Activated CD8-positive, alpha-beta T cell treated with anti-CD3 and anti-CD28 coated beads, Interleukin-2, amount 10 ng/mL, durations not matched to agents 7 days and 5 days (primary cell): ENCODE data around the gene TRAM2. TPM values are rescaled to one million over a fixed set of nuclear protein-coding genes. Genes with fewer than 3 reads are reported as not detected.

Experiments
- ATAC-seq: fragments of 150-1000 bp; cut with Tn5 transposase; one replicate; pipeline ENCODE4 v1.10.0; 2021; ENCODE audit warnings: moderate library complexity
- CTCF ChIA-PET: fragments of 350-600 bp; sonication (Branson Sonifier 250); formaldehyde crosslinking; loops from one replicate; lab custom pipeline; 2021; ENCODE audit warnings: antibody characterized with exemption; lab: Charles Lee
- POLR2A ChIA-PET: fragments of 350-600 bp; sonication (Branson Sonifier 250); formaldehyde crosslinking; loops from one replicate; lab custom pipeline; 2021; ENCODE audit warnings: antibody characterized with exemption; lab: Charles Lee
- DNase-seq: peaks from one replicate; pipeline ENCODE4 v3.0.0-alpha.2; 2020
- H3K27ac Mint-ChIP-seq: one replicate; pipeline ENCODE4 v1.8.0; 2021; ENCODE audit warnings: mild to moderate bottlenecking, mixed read lengths
- H3K27me3 Mint-ChIP-seq: one replicate; pipeline ENCODE4 v1.8.0; 2021; ENCODE audit warnings: low read depth, mixed read lengths
- H3K36me3 Mint-ChIP-seq: one replicate; pipeline ENCODE4 v1.8.0; 2021; ENCODE audit warnings: low read depth, mixed read lengths
- H3K4me1 Mint-ChIP-seq: one replicate; pipeline ENCODE4 v1.8.0; 2021; ENCODE audit warnings: low read depth, mixed read lengths
- H3K4me3 Mint-ChIP-seq: one replicate; pipeline ENCODE4 v1.8.0; 2021; ENCODE audit warnings: mild to moderate bottlenecking, mixed read lengths
- H3K9me3 Mint-ChIP-seq: one replicate; pipeline ENCODE4 v1.8.0; 2022; ENCODE audit warnings: mixed read lengths; ENCODE audit not compliant: insufficient read depth
- total RNA-seq, 2 experiments: library from RNA; stranded (reverse); gene quantifications; one replicate each; pipeline ENCODE4 v1.2.3, GENCODE V29; 2021

The TRAM2 gene
- total RNA-seq, 2 experiments from 2014 or later: 1.4 TPM

DNA sequence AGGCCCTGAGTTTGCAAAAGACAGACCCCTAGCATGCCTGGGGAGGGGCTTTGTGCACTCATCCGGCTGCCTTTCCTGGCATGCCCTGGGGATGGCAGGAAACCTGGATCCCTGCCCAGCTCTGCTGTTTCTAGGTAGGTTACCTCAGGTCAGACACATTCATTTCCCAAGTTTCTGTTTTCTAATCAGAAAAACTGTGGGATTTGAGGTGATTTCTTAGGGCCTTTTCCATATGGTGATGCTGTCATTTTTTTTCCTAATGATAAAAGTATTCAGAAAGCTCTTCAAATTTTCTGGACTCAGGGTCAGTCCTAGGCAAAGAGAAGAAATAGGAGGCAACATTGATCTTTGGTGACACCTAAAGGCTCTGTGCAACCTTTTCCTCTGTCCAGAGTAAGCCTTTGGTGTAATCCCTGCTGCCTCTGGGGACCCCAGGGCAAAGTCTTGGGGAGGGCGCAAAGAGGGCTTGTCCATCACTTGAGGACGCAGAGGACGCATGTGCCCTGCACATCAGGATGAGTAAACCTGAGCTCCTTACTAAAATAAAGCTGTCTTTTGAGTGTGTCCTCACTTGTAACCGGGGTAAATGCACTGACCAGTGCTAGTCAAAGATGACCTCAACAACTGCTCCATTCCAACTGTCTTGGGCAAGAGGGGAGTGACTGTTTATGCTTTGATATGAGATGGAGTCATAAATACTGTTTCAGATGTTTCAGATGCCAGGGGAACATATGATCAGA lies 13.5 kb upstream of the TRAM2 start:
- Mint-ChIP-seq H3K27me3 (peaks cover 14% of the 10 kb centered on the region), H3K4me1 (peaks cover 6% of the 10 kb centered on the region), H3K36me3 (no peaks in the 10 kb centered on the region), H3K27ac (no peak overlapping the region), H3K4me3 (no peak overlapping the region), H3K9me3 (no peaks in the 10 kb centered on the region)
- no peak for DNase-seq
- POLR2A ChIA-PET: no interaction called here
- ATAC-seq: no peak
- CTCF ChIA-PET: interaction anchor here (0.8 to 1.9 kb wide), 5 partner anchors 14 to 182 kb away, joined by 3 to 5 read pairs (median 3); partner anchors contain the start of gene EFHC1

- Mint-ChIP-seq H3K9me3 (no peaks in the 10 kb centered on the region), H3K4me3 (no peak overlapping the region), H3K27me3 (peaks cover 10% of the 10 kb centered on the region), H3K4me1 (no peaks in the 10 kb centered on the region), H3K27ac (no peak overlapping the region), H3K36me3 (no peaks in the 10 kb centered on the region)
- ChIA-PET CTCF (no interaction called here), POLR2A (no interaction called here)
- no peak for ATAC-seq
- DNase-seq: no peak
Observed at GRCh38 chr6:52588710-52589091, 11.8 kb upstream of the TRAM2 start.

DNA sequence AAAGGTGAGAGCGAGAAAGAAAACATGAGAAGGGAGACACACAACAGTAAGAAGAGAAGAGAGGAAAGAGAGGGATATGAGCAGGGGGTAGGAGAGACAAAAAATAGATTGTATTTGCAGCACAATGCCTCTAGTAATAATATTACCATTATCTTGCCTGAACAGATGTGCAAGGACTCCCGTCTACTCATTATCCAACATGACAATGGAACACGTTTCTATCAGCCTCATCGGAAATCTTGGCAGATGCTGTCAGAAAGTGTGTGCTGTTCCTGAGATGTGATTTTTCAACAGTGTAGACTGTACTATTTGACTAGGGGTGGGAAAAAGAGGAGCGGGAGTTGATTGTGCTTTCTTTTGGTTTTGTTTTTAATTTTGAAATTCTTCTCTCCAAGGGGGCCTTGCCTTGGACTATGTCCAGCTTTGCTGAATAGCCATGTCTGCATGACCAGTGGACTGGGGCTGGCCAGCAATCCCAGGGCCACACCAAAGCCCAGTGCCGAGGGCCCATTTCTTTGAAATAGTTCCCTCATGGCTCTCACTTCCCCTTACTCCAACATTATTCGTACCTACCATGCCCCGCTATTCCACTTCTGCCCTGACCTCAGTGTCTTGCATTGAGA lies 11.3 kb upstream of the TRAM2 start:
- ChIA-PET POLR2A (no interaction called here), CTCF (no interaction called here)
- no peak overlapping the region for H3K4me3 Mint-ChIP-seq
- H3K9me3 Mint-ChIP-seq: no peaks in the 10 kb centered on the region
- no peak overlapping the region for H3K27ac Mint-ChIP-seq
- no peaks in the 10 kb centered on the region for H3K4me1 Mint-ChIP-seq
- ATAC-seq (no peak), DNase-seq (no peak)
- no peaks in the 10 kb centered on the region for H3K36me3 Mint-ChIP-seq
- H3K27me3 Mint-ChIP-seq: peaks cover 10% of the 10 kb centered on the region

GRCh38 chr6:52587001-52587400 lies 10.1 kb upstream of the TRAM2 start:
- CTCF ChIA-PET: no interaction called here

DNA sequence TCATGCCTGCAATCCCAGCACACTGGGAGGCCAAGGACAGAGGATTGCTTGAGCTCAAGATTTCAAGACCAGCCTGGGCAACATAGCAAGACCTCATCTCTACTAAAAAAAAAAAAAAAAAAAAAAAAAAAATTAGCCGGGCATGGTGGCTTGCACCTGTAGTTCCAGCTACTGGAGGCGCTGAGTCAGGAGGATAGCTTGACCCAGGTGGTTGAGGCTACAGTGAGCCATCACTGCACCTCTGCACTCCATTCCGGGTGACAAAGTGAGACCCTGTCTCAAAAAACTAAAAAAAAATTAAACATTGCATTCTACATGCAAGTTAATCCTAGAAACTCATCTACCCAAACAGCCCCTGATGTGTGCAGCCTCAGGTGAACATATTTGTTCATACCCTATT lies 7.3 kb upstream of the TRAM2 start:
- Mint-ChIP-seq H3K27ac (no peak overlapping the region), H3K36me3 (no peaks in the 10 kb centered on the region), H3K4me1 (no peaks in the 10 kb centered on the region), H3K9me3 (no peaks in the 10 kb centered on the region), H3K4me3 (no peak overlapping the region), H3K27me3 (peaks cover 36% of the 10 kb centered on the region)
- ChIA-PET CTCF (no interaction called here), POLR2A (no interaction called here)
- no peak for ATAC-seq
- DNase-seq: no peak

More at GRCh38 chr6:52587001-52587400, 10.1 kb upstream of the TRAM2 start:
- Mint-ChIP-seq H3K4me3 (no peak overlapping the region), H3K36me3 (no peaks in the 10 kb centered on the region), H3K27ac (no peak overlapping the region), H3K4me1 (no peaks in the 10 kb centered on the region), H3K27me3 (peaks cover 19% of the 10 kb centered on the region), H3K9me3 (no peaks in the 10 kb centered on the region)
- no peak for ATAC-seq
- DNase-seq: no peak
- POLR2A ChIA-PET: no interaction called here

GRCh38 chr6:52582996-52583395 lies 6.1 kb upstream of the TRAM2 start:
- CTCF ChIA-PET: no interaction called here
- POLR2A ChIA-PET: no interaction called here

GRCh38 chr6:52582446-52582845 lies 5.6 kb upstream of the TRAM2 start:
- ATAC-seq (no peak), DNase-seq (no peak)
- no peaks in the 10 kb centered on the region for H3K36me3 Mint-ChIP-seq
- H3K27ac Mint-ChIP-seq: no peak overlapping the region
- no peaks in the 10 kb centered on the region for H3K9me3 Mint-ChIP-seq
- no peak overlapping the region for H3K4me3 Mint-ChIP-seq
- H3K27me3 Mint-ChIP-seq: peaks cover 40% of the 10 kb centered on the region
- ChIA-PET CTCF (no interaction called here), POLR2A (no interaction called here)
- peaks cover 2% of the 10 kb centered on the region for H3K4me1 Mint-ChIP-seq

More at GRCh38 chr6:52582996-52583395, 6.1 kb upstream of the TRAM2 start:
- DNase-seq (no peak), ATAC-seq (no peak)
- no peaks in the 10 kb centered on the region for H3K9me3 Mint-ChIP-seq
- H3K4me3 Mint-ChIP-seq: no peak overlapping the region
- H3K27ac Mint-ChIP-seq: no peak overlapping the region
- no peaks in the 10 kb centered on the region for H3K36me3 Mint-ChIP-seq
- no peaks in the 10 kb centered on the region for H3K4me1 Mint-ChIP-seq
- H3K27me3 Mint-ChIP-seq: peaks cover 42% of the 10 kb centered on the region

DNA sequence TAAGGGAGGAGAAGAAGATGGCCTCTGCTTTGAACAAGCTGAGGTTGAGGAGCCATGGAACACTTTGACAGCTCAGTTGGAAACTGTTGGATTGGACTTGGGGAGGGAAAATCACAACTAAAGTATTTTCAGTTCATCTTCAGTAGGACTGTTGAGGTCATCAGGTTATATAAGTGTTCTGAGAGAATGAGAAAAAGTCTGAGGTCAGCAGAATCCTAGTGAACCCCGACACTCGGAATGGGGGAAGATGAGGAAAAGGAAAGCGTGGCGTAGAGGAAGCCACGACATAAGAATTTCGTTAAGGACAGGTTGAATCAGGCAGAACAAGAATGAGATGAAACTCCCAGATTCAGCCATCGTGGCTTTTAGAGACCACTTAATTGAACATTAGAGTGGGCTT lies 4.0 kb upstream of the TRAM2 start:
- ChIA-PET CTCF (no interaction called here), POLR2A (no interaction called here)
- DNase-seq: no peak

GRCh38 chr6:52579006-52579660 lies 2.3 kb upstream of the TRAM2 start:
- Mint-ChIP-seq H3K36me3 (no peaks in the 10 kb centered on the region), H3K4me1 (peaks cover 26% of the 10 kb centered on the region), H3K4me3 (no peak overlapping the region), H3K9me3 (no peaks in the 10 kb centered on the region), H3K27me3 (peaks cover 48% of the 10 kb centered on the region), H3K27ac (no peak overlapping the region)
- no peak for ATAC-seq
- no peak for DNase-seq
- POLR2A ChIA-PET: interaction anchor here (0.9 kb wide), 1 partner anchor 17 kb away, joined by 3 read pairs; no protein-coding TSS in a partner anchor
- CTCF ChIA-PET: no interaction called here

More for the DNA sequence above, 4.0 kb upstream of the TRAM2 start:
- Mint-ChIP-seq H3K27ac (no peak overlapping the region), H3K4me3 (no peak overlapping the region), H3K36me3 (no peaks in the 10 kb centered on the region), H3K4me1 (peaks cover 9% of the 10 kb centered on the region), H3K27me3 (peaks cover 42% of the 10 kb centered on the region), H3K9me3 (no peaks in the 10 kb centered on the region)
- no peak for ATAC-seq

GRCh38 chr6:52577778-52578463 lies 1.1 kb upstream of the TRAM2 start:
- POLR2A ChIA-PET: interaction anchor here (0.9 kb wide), 1 partner anchor 18 kb away, joined by 3 read pairs; no protein-coding TSS in a partner anchor
- no peaks in the 10 kb centered on the region for H3K36me3 Mint-ChIP-seq
- peak overlapping the region; percentile 49 for H3K4me3 Mint-ChIP-seq
- DNase-seq (no peak), ATAC-seq (no peak)
- H3K4me1 Mint-ChIP-seq: peaks cover 31% of the 10 kb centered on the region
- CTCF ChIA-PET: interaction anchor here (0.6 kb wide), 1 partner anchor 159 kb away, joined by 3 read pairs; no protein-coding TSS in a partner anchor
- no peaks in the 10 kb centered on the region for H3K9me3 Mint-ChIP-seq
- H3K27me3 Mint-ChIP-seq: peaks cover 49% of the 10 kb centered on the region
- no peak overlapping the region for H3K27ac Mint-ChIP-seq

- ATAC-seq (peak; percentile 63), DNase-seq (peak; percentile 67)
- peak overlapping the region; percentile 73 for H3K4me3 Mint-ChIP-seq
- H3K36me3 Mint-ChIP-seq: no peaks in the 10 kb centered on the region
- CTCF ChIA-PET: interaction anchor here (1.0 to 3.0 kb wide), 10 partner anchors 10 to 161 kb away, joined by 3 to 17 read pairs (median 4); no protein-coding TSS in a partner anchor
- H3K27ac Mint-ChIP-seq: peak overlapping the region; percentile 66
- no peaks in the 10 kb centered on the region for H3K9me3 Mint-ChIP-seq
- H3K4me1 Mint-ChIP-seq: peaks cover 33% of the 10 kb centered on the region
- peaks cover 47% of the 10 kb centered on the region for H3K27me3 Mint-ChIP-seq
- POLR2A ChIA-PET: interaction anchor here (0.8 kb wide), 1 partner anchor 159 kb away, joined by 3 read pairs; no protein-coding TSS in a partner anchor
Observed at GRCh38 chr6:52576392-52577021, 353 bp downstream of the TRAM2 start.
